K562 (cell line): ENCODE results near the gene SERTM2. TPM values are rescaled to one million over a fixed set of nuclear protein-coding genes. Genes with fewer than 3 reads are reported as not detected.

Source experiments
- ATAC-seq: fragments of 200-7000 bp; cut with Tn5 transposase; 3 replicates; pipeline ENCODE4 v1.9.1; 2020; ENCODE audit warnings: moderate library complexity
- BruUV-seq: library from RNA; stranded (reverse); fragments of 400-500 nt; replicated peaks from 2 replicates; lab custom pipeline; 2021; lab: Mats Ljungman, UMichigan
- CTCF ChIA-PET: fragments of 300-600 bp; formaldehyde crosslinking; extraction: SDS; loops from one replicate; lab custom pipeline; 2021; ENCODE audit warnings: low intra/inter-chr PET ratio; lab: Yijun Ruan, JAX
- POLR2A ChIA-PET: fragments of 300-600, 350-650 bp; sonication (Branson Sonifier 250); formaldehyde crosslinking; extraction: SDS; loops from one replicate; lab custom pipeline; 2021; ENCODE audit warnings: antibody characterized with exemption, inconsistent platforms; lab: Yijun Ruan, JAX
- DNase-seq, 4 experiments: peaks; one replicate each; pipeline versions ENCODE4 v3.0.0 to v3.0.0-alpha.2; 2011 to 2018; ENCODE audit warnings: low spot score in 3 of 4, mixed read lengths in 3 of 4; ENCODE audit errors: extremely low read depth in 1 of 4
- FAIRE-seq: peaks from 2 replicates; lab custom pipeline; 2011; peaks lifted over from hg19 to GRCh38; lab: Jason Lieb, UNC
- H2AFZ ChIP-seq: 2 replicates; pipeline ENCODE4 v1.6.0; 2011; ENCODE audit warnings: low read depth, low read length, control low read depth, inconsistent platforms
- H3K27ac ChIP-seq: fragments of 200-600 bp; 3 replicates; pipeline ENCODE4 v1.8.0; 2011; ENCODE audit warnings: low read depth, mild to moderate bottlenecking, control low read depth, inconsistent platforms, low read length, moderate library complexity, mixed read lengths; ENCODE audit errors: extremely low read depth
- H3K27me3 ChIP-seq, 2 experiments: fragments of 300-600 bp in 1 of 2; 2 replicates in 1 of 2; 3 replicates in 1 of 2; pipeline versions ENCODE4 v1.6.0 to v1.8.0; 2011; ENCODE audit warnings: inconsistent platforms in 2 of 2, low read length in 2 of 2, mild to moderate bottlenecking in 1 of 2, mixed read lengths in 1 of 2, moderate library complexity in 1 of 2; ENCODE audit not compliant: control insufficient read depth in 2 of 2, insufficient read depth in 2 of 2
- H3K36me3 ChIP-seq: fragments of 300-600 bp; 3 replicates; pipeline ENCODE4 v1.8.0; 2011; ENCODE audit warnings: mild to moderate bottlenecking, low read length, inconsistent platforms; ENCODE audit not compliant: control insufficient read depth, insufficient read depth
- H3K4me1 ChIP-seq, 2 experiments: fragments of 200-600 bp in 1 of 2; replicated peaks in 1 of 2; 2 replicates in 1 of 2; 3 replicates in 1 of 2; pipeline versions ENCODE4 v1.5.1 to v1.8.0; 2011; ENCODE audit warnings: inconsistent platforms in 2 of 2, low read length in 2 of 2, mild to moderate bottlenecking in 1 of 2, mixed read lengths in 1 of 2, moderate library complexity in 1 of 2; ENCODE audit not compliant: control insufficient read depth in 2 of 2, insufficient read depth in 2 of 2
- H3K4me2 ChIP-seq: 2 replicates; pipeline ENCODE4 v1.6.1; 2011; ENCODE audit warnings: low read length, control low read depth, inconsistent platforms, mixed read lengths; ENCODE audit not compliant: insufficient read depth
- H3K4me3 ChIP-seq: fragments of 200-600 bp; sonication (generic), shearing (Covaris generic); 2 replicates; pipeline ENCODE4 v1.5.1; 2016; ENCODE audit warnings: control low read depth, inconsistent platforms
- H3K79me2 ChIP-seq: fragments of 200-600 bp; 3 replicates; pipeline ENCODE4 v1.8.0; 2011; ENCODE audit warnings: low read length, inconsistent platforms; ENCODE audit not compliant: control insufficient read depth, insufficient read depth
- H3K9ac ChIP-seq, 2 experiments: 2 replicates each; pipeline versions ENCODE4 v1.6.0 to v1.6.1; 2011; ENCODE audit warnings: low read depth in 2 of 2, low read length in 2 of 2, control low read depth in 1 of 2, inconsistent platforms in 1 of 2, mild to moderate bottlenecking in 1 of 2, mixed read lengths in 1 of 2; ENCODE audit not compliant: insufficient read depth in 1 of 2
- H3K9me1 ChIP-seq: one replicate; pipeline ENCODE4 v1.6.0; 2011; ENCODE audit warnings: inconsistent platforms, mild to moderate bottlenecking, low read length, moderate library complexity; ENCODE audit not compliant: control insufficient read depth, insufficient read depth
- H3K9me3 ChIP-seq: replicated peaks from 2 replicates; pipeline ENCODE4 v1.5.1; 2011; ENCODE audit warnings: low read depth, low read length, inconsistent platforms; ENCODE audit not compliant: control insufficient read depth, insufficient read depth
- H4K20me1 ChIP-seq: replicated peaks from 2 replicates; pipeline ENCODE4 v1.6.1; 2011; ENCODE audit warnings: low read length, inconsistent platforms, mixed read lengths; ENCODE audit not compliant: control insufficient read depth, insufficient read depth
- ATF7 ChIP-seq: fragments of 450-650 bp; IDR thresholded peaks from 2 replicates; pipeline ENCODE4 v1.7.1; 2014; ENCODE audit warnings: mild to moderate bottlenecking, moderate library complexity
- ELF4 ChIP-seq: fragments of 450-650 bp; formaldehyde crosslinking; IDR thresholded peaks from 2 replicates; pipeline ENCODE4 v1.4.0; 2022; ENCODE audit warnings: missing genetic modification characterization
- RBM15 ChIP-seq: fragments of 200-400 bp; formaldehyde crosslinking; IDR thresholded peaks from 2 replicates; pipeline ENCODE4 v1.6.1; 2018; ENCODE audit warnings: mild to moderate bottlenecking, low read length, moderate library complexity; ENCODE audit not compliant: insufficient read depth
- XRCC3 ChIP-seq: fragments of 450-650 bp; IDR thresholded peaks from 2 replicates; pipeline ENCODE4 v1.6.1; 2017; ENCODE audit warnings: mild to moderate bottlenecking, moderate library complexity
- ZNF274 ChIP-seq: IDR thresholded peaks from 2 replicates; pipeline ENCODE4 v1.6.1; 2011; ENCODE audit warnings: low read depth, mild to moderate bottlenecking, low read length, moderate library complexity, borderline replicate concordance
- ZNF316 ChIP-seq: fragments of 450-650 bp; IDR thresholded peaks from 2 replicates; pipeline ENCODE4 v1.6.1; 2016
- ZNF561 ChIP-seq: fragments of 450-650 bp; formaldehyde crosslinking; conservative IDR thresholded peaks from 2 replicates; pipeline ENCODE4 v1.4.0; 2020; ENCODE audit warnings: mild to moderate bottlenecking, moderate library complexity
- ZNF668 ChIP-seq: fragments of 250-450 bp; sonication (Bioruptor Pico); IDR thresholded peaks from 2 replicates; pipeline ENCODE4 v1.8.0; 2022; ENCODE audit warnings: mild to moderate bottlenecking, inconsistent platforms
- ZSCAN29 ChIP-seq: fragments of 450-650 bp; IDR thresholded peaks from 2 replicates; pipeline ENCODE4 v1.6.1; 2017
- WGBS: fragments of 100-300 bp; shearing (Covaris generic); methylation state at CpG from one replicate; pipeline ENCODE4 v1.1.6; 2016; ENCODE audit warnings: low coverage, mixed read lengths; ENCODE audit not compliant: insufficient coverage; ENCODE audit errors: missing lambda C conversion rate; 5-methylcytosine and 5-hydroxymethylcytosine counted together
- in situ Hi-C: fragments of 300-500 bp; cut with MboI; formaldehyde crosslinking; loops from 4 replicates; pipeline ENCODE4 v1.15.0; 2018; ENCODE audit warnings: inconsistent platforms, mixed read lengths
- intact Hi-C: fragments of 100-400 bp; cut with micrococcal nuclease; formaldehyde crosslinking; loops from 2 replicates; pipeline ENCODE4 v1.14.2; 2022
- polyA plus RNA-seq, 8 experiments: library from polyadenylated mRNA; depleted of rRNA in 4 of 8; stranded (reverse) in 5 of 8; unstranded in 3 of 8; fragments of >200 nt; fragmentation: Nextera tagmentation in 2 of 8; fragmentation: Illumina TruSeq in 1 of 8; extraction: Ambion mirVana in 2 of 8; extraction: Trizol in 1 of 8; gene quantifications; 2 replicates each; pipeline versions ENCODE4 v1.2.1 to v1.2.3, GENCODE V29; 2011 to 2014; ENCODE audit warnings: inconsistent platforms in 1 of 8, missing spikeins in 1 of 8
- total RNA-seq, 7 experiments: library from RNA; depleted of rRNA in 6 of 7; stranded (reverse); fragments of >200 nt in 6 of 7; fragmentation: Illumina TruSeq in 2 of 7; extraction: Trizol in 2 of 7; gene quantifications; 2 replicates each; pipeline versions ENCODE4 v1.2.1 to v1.2.3, GENCODE V29; 2011 to 2021; ENCODE audit warnings: low replicate concordance in 1 of 7

Gene SERTM2
- total and polyA plus RNA-seq, 9 of the 15 experiments (the other 6 are each of a cell fraction or from before 2014, with no cell fraction given), result 0.01 to 0.35 (median 0.04) TPM; not detected in 4

GRCh38 chrX:111504941-111505340 is 6.5 kb upstream of the SERTM2 start:
- ATAC-seq (no peak), DNase-seq (no peak), FAIRE-seq (no peak)
- BruUV-seq, result no TSS peak
- intact Hi-C loops, result no loop called here
- no peaks in the 10 kb centered on the region for H3K4me1 ChIP-seq
- no peak for TF ChIP-seq ZNF316
- TF ChIP-seq ZNF668 (CRISPR knock-in tag), result no peak
- TF ChIP-seq RBM15, result no peak
- no peak for TF ChIP-seq XRCC3
- no peak for TF ChIP-seq ZNF274
- no peak for TF ChIP-seq ATF7
- no peak for TF ChIP-seq ZNF561 (CRISPR knock-in tag)
- no peak for TF ChIP-seq ZSCAN29
- TF ChIP-seq ELF4 (CRISPR knock-in tag), result no peak
- ChIA-PET POLR2A (no interaction called here), CTCF (no interaction called here)
- no peak overlapping the region for H3K4me3 ChIP-seq
- no peak overlapping the region for H2AFZ ChIP-seq
- no peaks in the 10 kb centered on the region for H4K20me1 ChIP-seq
- in situ Hi-C loops, result no loop called here
- 0% methylated on average over 6 of the region's 6 CpGs for WGBS
- no peaks in the 10 kb centered on the region for H3K36me3 ChIP-seq
- H3K9me1 ChIP-seq, result no peaks in the 10 kb centered on the region
- no peaks in the 10 kb centered on the region for H3K79me2 ChIP-seq
- no peak overlapping the region for H3K4me2 ChIP-seq
- H3K27ac ChIP-seq, result no peak overlapping the region
- no peaks in the 10 kb centered on the region for H3K9me3 ChIP-seq
- H3K9ac ChIP-seq, result no peak overlapping the region
- no peaks in the 10 kb centered on the region; a peak in 1 of 5 replicates for H3K27me3 ChIP-seq
